ENCODE measurements around the gene PGBD1. TPM values are rescaled to one million over a fixed set of nuclear protein-coding genes. Genes with fewer than 3 reads are reported as not detected.
A peak's percentile ranks its signal among the peaks of the same experiment; 100 is the strongest.

PGBD1 gene, protein sequence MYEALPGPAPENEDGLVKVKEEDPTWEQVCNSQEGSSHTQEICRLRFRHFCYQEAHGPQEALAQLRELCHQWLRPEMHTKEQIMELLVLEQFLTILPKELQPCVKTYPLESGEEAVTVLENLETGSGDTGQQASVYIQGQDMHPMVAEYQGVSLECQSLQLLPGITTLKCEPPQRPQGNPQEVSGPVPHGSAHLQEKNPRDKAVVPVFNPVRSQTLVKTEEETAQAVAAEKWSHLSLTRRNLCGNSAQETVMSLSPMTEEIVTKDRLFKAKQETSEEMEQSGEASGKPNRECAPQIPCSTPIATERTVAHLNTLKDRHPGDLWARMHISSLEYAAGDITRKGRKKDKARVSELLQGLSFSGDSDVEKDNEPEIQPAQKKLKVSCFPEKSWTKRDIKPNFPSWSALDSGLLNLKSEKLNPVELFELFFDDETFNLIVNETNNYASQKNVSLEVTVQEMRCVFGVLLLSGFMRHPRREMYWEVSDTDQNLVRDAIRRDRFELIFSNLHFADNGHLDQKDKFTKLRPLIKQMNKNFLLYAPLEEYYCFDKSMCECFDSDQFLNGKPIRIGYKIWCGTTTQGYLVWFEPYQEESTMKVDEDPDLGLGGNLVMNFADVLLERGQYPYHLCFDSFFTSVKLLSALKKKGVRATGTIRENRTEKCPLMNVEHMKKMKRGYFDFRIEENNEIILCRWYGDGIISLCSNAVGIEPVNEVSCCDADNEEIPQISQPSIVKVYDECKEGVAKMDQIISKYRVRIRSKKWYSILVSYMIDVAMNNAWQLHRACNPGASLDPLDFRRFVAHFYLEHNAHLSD
- total RNA-seq (2014; rRNA removed; shearing (Covaris generic)): 8.4 and 10.5 TPM in 2 replicates
- polyA plus RNA-seq (2016; fragmentation: Nextera tagmentation; extraction: Ambion mirVana): 6.0 and 7.5 TPM in 2 replicates
- long read RNA-seq, partial matches to known transcripts: 4 of 9 reads
- long read RNA-seq, other reads (novel, unspliced or antisense): 5 of 9 reads

DNA sequence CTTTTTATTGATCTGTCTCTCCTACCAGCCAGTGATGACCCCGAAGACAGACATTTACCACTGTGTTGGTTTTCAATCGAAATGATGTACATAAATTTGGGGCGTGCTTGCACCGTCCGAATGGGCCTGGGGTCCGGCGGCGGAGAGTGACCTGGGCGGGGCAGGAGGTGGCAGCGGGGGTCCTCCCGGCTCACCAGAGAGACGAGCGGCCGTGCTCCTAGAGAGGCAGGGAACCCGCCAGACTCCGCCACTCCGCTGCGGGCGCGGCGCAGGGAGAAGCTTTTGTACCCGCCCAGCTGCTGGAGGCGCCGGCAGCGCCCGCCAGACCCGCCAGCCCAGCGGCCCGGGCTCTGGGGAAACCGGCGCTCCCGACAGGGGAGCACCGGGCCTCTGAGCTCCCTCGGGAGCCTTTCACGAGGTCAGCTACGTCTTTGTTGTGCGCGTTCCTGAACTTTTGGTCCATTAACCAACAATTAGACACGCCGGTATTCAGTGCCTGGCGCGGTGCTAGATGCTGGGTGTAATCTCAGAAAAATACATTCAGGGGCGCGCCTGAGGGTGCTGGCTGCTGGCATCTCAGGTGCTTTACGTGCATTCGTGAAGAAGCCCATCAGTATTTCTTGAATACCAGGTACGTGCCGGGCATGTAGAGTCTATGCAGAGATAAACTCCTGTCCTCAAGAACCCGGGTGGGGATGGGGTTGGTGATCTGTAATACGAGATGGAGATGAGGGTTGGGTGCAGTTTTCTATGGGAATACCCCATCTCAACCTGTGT is at the start of gene PGBD1:
PGBD1 (plus strand) TSS at position 285 of the 777 bp plus-strand sequence. CDS start 2,242 bp downstream, outside the sequence.
- H3K9me3 Mint-ChIP-seq: no peaks in the 10 kb centered on the region
- no peak for TF ChIP-seq EZH2 (IDR thresholded peaks at IDR 0.05; ENCODE audit: low read depth, unreplicated experiment)
- no peak for TF ChIP-seq JUNB (IDR thresholded peaks at IDR 0.05; ENCODE audit: unreplicated experiment)
- TF ChIP-seq, protein P1, sequence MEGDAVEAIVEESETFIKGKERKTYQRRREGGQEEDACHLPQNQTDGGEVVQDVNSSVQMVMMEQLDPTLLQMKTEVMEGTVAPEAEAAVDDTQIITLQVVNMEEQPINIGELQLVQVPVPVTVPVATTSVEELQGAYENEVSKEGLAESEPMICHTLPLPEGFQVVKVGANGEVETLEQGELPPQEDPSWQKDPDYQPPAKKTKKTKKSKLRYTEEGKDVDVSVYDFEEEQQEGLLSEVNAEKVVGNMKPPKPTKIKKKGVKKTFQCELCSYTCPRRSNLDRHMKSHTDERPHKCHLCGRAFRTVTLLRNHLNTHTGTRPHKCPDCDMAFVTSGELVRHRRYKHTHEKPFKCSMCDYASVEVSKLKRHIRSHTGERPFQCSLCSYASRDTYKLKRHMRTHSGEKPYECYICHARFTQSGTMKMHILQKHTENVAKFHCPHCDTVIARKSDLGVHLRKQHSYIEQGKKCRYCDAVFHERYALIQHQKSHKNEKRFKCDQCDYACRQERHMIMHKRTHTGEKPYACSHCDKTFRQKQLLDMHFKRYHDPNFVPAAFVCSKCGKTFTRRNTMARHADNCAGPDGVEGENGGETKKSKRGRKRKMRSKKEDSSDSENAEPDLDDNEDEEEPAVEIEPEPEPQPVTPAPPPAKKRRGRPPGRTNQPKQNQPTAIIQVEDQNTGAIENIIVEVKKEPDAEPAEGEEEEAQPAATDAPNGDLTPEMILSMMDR (conservative IDR thresholded peaks at IDR 0.05; ENCODE audit: low read depth in 2 of 2): no peak
- TF ChIP-seq, protein P2, sequence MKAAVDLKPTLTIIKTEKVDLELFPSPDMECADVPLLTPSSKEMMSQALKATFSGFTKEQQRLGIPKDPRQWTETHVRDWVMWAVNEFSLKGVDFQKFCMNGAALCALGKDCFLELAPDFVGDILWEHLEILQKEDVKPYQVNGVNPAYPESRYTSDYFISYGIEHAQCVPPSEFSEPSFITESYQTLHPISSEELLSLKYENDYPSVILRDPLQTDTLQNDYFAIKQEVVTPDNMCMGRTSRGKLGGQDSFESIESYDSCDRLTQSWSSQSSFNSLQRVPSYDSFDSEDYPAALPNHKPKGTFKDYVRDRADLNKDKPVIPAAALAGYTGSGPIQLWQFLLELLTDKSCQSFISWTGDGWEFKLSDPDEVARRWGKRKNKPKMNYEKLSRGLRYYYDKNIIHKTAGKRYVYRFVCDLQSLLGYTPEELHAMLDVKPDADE (IDR thresholded peaks at IDR 0.05): peak; percentile 52; the same call in 1 of the 2 replicates
- peak; percentile 85 for TF ChIP-seq POLR2AphosphoS5 (IDR thresholded peaks at IDR 0.05; ENCODE audit: low read depth)
- no peak for TF ChIP-seq EZH2phosphoT487 (IDR thresholded peaks at IDR 0.05; ENCODE audit: unreplicated experiment)
- TF ChIP-seq CREB1 (CRISPR knock-in tag; IDR thresholded peaks at IDR 0.05; ENCODE audit: low read depth): no peak
- TF ChIP-seq NANOG (IDR thresholded peaks at IDR 0.05; ENCODE audit: borderline replicate concordance): no peak
- TF ChIP-seq, protein P3, sequence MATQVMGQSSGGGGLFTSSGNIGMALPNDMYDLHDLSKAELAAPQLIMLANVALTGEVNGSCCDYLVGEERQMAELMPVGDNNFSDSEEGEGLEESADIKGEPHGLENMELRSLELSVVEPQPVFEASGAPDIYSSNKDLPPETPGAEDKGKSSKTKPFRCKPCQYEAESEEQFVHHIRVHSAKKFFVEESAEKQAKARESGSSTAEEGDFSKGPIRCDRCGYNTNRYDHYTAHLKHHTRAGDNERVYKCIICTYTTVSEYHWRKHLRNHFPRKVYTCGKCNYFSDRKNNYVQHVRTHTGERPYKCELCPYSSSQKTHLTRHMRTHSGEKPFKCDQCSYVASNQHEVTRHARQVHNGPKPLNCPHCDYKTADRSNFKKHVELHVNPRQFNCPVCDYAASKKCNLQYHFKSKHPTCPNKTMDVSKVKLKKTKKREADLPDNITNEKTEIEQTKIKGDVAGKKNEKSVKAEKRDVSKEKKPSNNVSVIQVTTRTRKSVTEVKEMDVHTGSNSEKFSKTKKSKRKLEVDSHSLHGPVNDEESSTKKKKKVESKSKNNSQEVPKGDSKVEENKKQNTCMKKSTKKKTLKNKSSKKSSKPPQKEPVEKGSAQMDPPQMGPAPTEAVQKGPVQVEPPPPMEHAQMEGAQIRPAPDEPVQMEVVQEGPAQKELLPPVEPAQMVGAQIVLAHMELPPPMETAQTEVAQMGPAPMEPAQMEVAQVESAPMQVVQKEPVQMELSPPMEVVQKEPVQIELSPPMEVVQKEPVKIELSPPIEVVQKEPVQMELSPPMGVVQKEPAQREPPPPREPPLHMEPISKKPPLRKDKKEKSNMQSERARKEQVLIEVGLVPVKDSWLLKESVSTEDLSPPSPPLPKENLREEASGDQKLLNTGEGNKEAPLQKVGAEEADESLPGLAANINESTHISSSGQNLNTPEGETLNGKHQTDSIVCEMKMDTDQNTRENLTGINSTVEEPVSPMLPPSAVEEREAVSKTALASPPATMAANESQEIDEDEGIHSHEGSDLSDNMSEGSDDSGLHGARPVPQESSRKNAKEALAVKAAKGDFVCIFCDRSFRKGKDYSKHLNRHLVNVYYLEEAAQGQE (IDR thresholded peaks at IDR 0.05; ENCODE audit: unreplicated experiment): no peak
- no peak within 1 kb of the TSS for H3K27ac ChIP-seq (ENCODE audit: low read depth)
- H3K27me3 Mint-ChIP-seq (ENCODE audit: insufficient read depth, low read depth, poor library complexity): no peaks in the 10 kb centered on the region
- no peaks in the 10 kb centered on the region for H3K9me2 ChIP-seq (ENCODE audit: insufficient read depth)
- H3K27ac Mint-ChIP-seq: no peak within 1 kb of the TSS
- H3K79me2 ChIP-seq (replicated peaks; ENCODE audit: insufficient read depth): peaks cover 21% of the 10 kb centered on the region
- peak within 1 kb of the TSS; percentile 98 for H3K4me3 Mint-ChIP-seq
- DNase-seq (ENCODE audit: low spot score) (peak; percentile 93), ATAC-seq (peak; percentile 99)
- H2AFZ ChIP-seq: peak within 1 kb of the TSS; percentile 100
- no peaks in the 10 kb centered on the region for H3K27me3 ChIP-seq (ENCODE audit: insufficient read depth)
- peaks cover 14% of the 10 kb centered on the region for H3K4me1 ChIP-seq (ENCODE audit: insufficient read depth)
- H3F3A ChIP-seq (replicated peaks; ENCODE audit: low read depth): no peaks in the 10 kb centered on the region
- H3K36me3 Mint-ChIP-seq (ENCODE audit: low read depth): peaks cover 13% of the 10 kb centered on the region
- H4K20me1 ChIP-seq (replicated peaks; ENCODE audit: insufficient read depth): no peaks in the 10 kb centered on the region; the same call in 1 of the 2 replicates
- peak within 1 kb of the TSS; percentile 97 for H3K4me3 ChIP-seq
- 0 out of 2 replicates have a peak, but pooled peaks cover 20% of the 10 kb centered on the region for H3K36me3 ChIP-seq (ENCODE audit: insufficient read depth)
- peak within 1 kb of the TSS; percentile 91 for H3K4me2 ChIP-seq
- peaks cover 13% of the 10 kb centered on the region for H3K4me1 Mint-ChIP-seq

Measured in GM23338 (cell line).